ENCODE results near the gene CCDC81. TPM values are rescaled to one million over a fixed set of nuclear protein-coding genes. Genes with fewer than 3 reads are reported as not detected.

CCDC81 gene
- total and polyA plus RNA-seq, 2 of the 13 experiments (the other 11 are each of a cell fraction or from before 2014, with no cell fraction given), result 0.15 to 0.22 TPM

DNA sequence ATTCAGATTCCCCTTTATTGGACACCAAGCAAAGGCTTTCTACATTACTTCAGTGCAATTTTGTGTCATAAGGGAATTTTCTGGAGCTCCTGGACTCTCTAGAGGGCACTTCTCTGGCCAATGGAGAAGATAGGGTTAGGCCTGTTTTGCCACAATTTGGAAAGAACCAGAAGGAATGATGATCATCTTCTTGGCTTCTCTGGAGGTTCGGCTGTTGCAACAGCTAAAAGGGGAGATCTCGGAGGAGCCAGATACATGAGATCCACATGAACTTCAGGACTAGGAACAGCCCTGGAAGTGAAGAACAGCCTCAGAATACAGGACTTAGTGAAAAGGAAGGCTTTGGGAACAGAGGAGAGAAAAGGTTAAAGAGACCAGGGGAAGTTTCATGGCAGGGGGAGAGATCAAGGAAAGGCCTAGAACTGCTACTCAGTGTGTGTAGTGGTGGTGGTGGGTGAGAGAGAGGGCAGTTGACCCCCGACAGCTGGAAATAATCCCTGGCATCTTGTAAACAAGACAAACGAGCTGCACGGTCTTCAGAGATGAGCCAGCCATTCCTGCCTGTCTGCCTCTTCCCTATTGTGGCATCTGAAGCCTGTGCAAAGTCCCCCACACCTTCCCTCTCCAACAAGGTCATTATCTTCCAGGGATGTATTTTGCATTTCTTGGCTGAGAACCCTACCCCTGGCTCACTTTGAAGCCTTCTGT is 83.8 kb downstream of the CCDC81 start:
- Histone ChIP-seq H4K20me1 (ENCODE audit: insufficient read depth, low read length) (no peaks in the 10 kb centered on the region), H3K79me2 (ENCODE audit: insufficient read depth, low read length) (no peaks in the 10 kb centered on the region), H3K27ac (ENCODE audit: extremely low read length, insufficient read depth, low read length) (no peak overlapping the region), H3K4me1 (ENCODE audit: insufficient read depth, low read length) (no peaks in the 10 kb centered on the region), H3K4me2 (ENCODE audit: low read depth, low read length) (no peak overlapping the region), H3K4me3 (replicated peaks in 1 of 3; ENCODE audit: insufficient read depth in 1 of 3, low read depth in 2 of 3, low read length in 3 of 3) (no peak overlapping the region), H3K36me3 (replicated peaks in 1 of 2; ENCODE audit: control insufficient read depth in 1 of 2, insufficient read depth in 2 of 2, low read length in 2 of 2) (no peaks in the 10 kb centered on the region), H3K27me3 (ENCODE audit: control insufficient read depth in 1 of 2, insufficient read depth in 2 of 2, low read length in 2 of 2) (no peaks in the 10 kb centered on the region), H3K9me3 (ENCODE audit: low read length) (no peaks in the 10 kb centered on the region), H3K9ac (ENCODE audit: insufficient read depth, low read depth, low read length) (no peak overlapping the region), H2AFZ (ENCODE audit: low read length) (no peak overlapping the region)
- 29% methylated on average over 5 of the region's 5 CpGs for WGBS (ENCODE audit: low lambda C conversion rate)
- ATAC-seq (no peak), DNase-seq (ENCODE audit: low spot score) (no peak), FAIRE-seq (no peak)
- CTCF ChIA-PET (ENCODE audit: low intra/inter-chr PET ratio, low total read pairs), result interaction anchor here (1.5 to 1.7 kb wide), 2 partner anchors 113 to 360 kb away, joined by 4 to 6 read pairs; no protein-coding TSS in a partner anchor
- POLR2A ChIA-PET, result no interaction called here
- BruUV-seq (replicated peaks), result no TSS peak
- TF ChIP-seq PPARG (CRISPR knock-in tag; conservative IDR thresholded peaks at IDR 0.05) (no peak), ZNF589 (CRISPR knock-in tag; conservative IDR thresholded peaks at IDR 0.05) (no peak), ZNF782 (CRISPR knock-in tag; IDR thresholded peaks at IDR 0.05; ENCODE audit: borderline replicate concordance) (no peak), GABPB1 (CRISPR knock-in tag; IDR thresholded peaks at IDR 0.05) (no peak), NFKB2 (CRISPR knock-in tag; IDR thresholded peaks at IDR 0.05; ENCODE audit: borderline replicate concordance) (no peak), TAF15 (IDR thresholded peaks at IDR 0.05; ENCODE audit: low read depth, low read length, poor library complexity, severe bottlenecking) (no peak)
- intact Hi-C loops (cut with micrococcal nuclease; ENCODE audit: unreplicated experiment) (loop anchor here (5.0 kb wide), 1 partner anchor 344 kb away; the partner anchor contains the start of gene PRSS23), in situ Hi-C loops (cut with HindIII; ENCODE audit: extremely low pct_ligation_motif_present, low pct_unique_long_range_greater_than_20kb) (loop anchor here (5.0 kb wide), 2 partner anchors 114 to 359 kb away; no protein-coding TSS in a partner anchor)

DNA sequence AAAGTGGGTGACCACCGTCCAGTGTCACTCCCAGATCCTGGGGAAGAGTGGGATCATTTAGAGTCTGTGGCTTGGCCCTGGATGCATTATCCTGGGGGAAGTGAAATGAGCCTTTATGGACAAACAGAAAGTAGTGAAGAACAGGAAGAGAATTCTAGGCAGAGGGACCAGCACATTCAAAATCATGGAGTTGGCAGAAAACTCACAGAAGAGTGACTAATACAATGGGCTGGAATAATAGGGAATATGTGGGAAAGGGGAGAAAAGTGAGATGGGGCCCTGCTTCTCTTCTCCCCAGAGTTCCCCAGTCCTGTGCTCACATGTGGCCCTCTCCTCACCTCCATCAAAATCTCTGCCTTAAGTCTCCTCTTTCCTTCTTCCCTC is 84.3 kb downstream of the CCDC81 start:
- H3K27ac ChIP-seq (ENCODE audit: extremely low read length, insufficient read depth, low read length), result no peak overlapping the region
- CTCF ChIA-PET (ENCODE audit: low intra/inter-chr PET ratio, low total read pairs), result interaction anchor here (1.4 to 1.7 kb wide), 3 partner anchors 112 to 359 kb away, joined by 3 to 6 read pairs (median 4); no protein-coding TSS in a partner anchor
- no TSS peak for BruUV-seq (replicated peaks)

More for the DNA sequence above, 84.3 kb downstream of the CCDC81 start:
- WGBS (ENCODE audit: low lambda C conversion rate), result 30% methylated on average over 1 of the region's 1 CpG
- no peak for TF ChIP-seq ISX (CRISPR knock-in tag; conservative IDR thresholded peaks at IDR 0.05)
- TF ChIP-seq, protein P1, sequence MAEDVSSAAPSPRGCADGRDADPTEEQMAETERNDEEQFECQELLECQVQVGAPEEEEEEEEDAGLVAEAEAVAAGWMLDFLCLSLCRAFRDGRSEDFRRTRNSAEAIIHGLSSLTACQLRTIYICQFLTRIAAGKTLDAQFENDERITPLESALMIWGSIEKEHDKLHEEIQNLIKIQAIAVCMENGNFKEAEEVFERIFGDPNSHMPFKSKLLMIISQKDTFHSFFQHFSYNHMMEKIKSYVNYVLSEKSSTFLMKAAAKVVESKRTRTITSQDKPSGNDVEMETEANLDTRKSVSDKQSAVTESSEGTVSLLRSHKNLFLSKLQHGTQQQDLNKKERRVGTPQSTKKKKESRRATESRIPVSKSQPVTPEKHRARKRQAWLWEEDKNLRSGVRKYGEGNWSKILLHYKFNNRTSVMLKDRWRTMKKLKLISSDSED (CRISPR knock-in tag; IDR thresholded peaks at IDR 0.05), result no peak
- TF ChIP-seq MAFK (conservative IDR thresholded peaks at IDR 0.05 in 1 of 2, IDR thresholded peaks at IDR 0.05 in 1 of 2; ENCODE audit: low read length in 2 of 2), result no peak
- intact Hi-C loops (cut with micrococcal nuclease; ENCODE audit: unreplicated experiment), result loop anchor here (5.0 kb wide), 1 partner anchor 343 kb away; the partner anchor contains the start of gene PRSS23
- H3K4me1 ChIP-seq (ENCODE audit: insufficient read depth, low read length), result no peaks in the 10 kb centered on the region
- H3K79me2 ChIP-seq (ENCODE audit: insufficient read depth, low read length), result no peaks in the 10 kb centered on the region
- no peak overlapping the region for H3K9ac ChIP-seq (ENCODE audit: insufficient read depth, low read depth, low read length)
- in situ Hi-C loops (cut with HindIII; ENCODE audit: extremely low pct_ligation_motif_present, low pct_unique_long_range_greater_than_20kb), result loop anchor here (5.0 kb wide), 2 partner anchors 113 to 358 kb away; no protein-coding TSS in a partner anchor
- H3K9me3 ChIP-seq (ENCODE audit: low read length), result no peaks in the 10 kb centered on the region
- no peak for DNase-seq (ENCODE audit: low spot score)
- H3K4me2 ChIP-seq (ENCODE audit: low read depth, low read length), result no peak overlapping the region
- POLR2A ChIA-PET, result no interaction called here
- FAIRE-seq, result no peak
- no peak overlapping the region for H3K4me3 ChIP-seq (replicated peaks in 1 of 3; ENCODE audit: insufficient read depth in 1 of 3, low read depth in 2 of 3, low read length in 3 of 3)
- H4K20me1 ChIP-seq (ENCODE audit: insufficient read depth, low read length), result no peaks in the 10 kb centered on the region
- no peaks in the 10 kb centered on the region for H3K27me3 ChIP-seq (ENCODE audit: control insufficient read depth in 1 of 2, insufficient read depth in 2 of 2, low read length in 2 of 2)
- ATAC-seq, result no peak
- no peaks in the 10 kb centered on the region for H3K36me3 ChIP-seq (replicated peaks in 1 of 2; ENCODE audit: control insufficient read depth in 1 of 2, insufficient read depth in 2 of 2, low read length in 2 of 2)
- no peak overlapping the region for H2AFZ ChIP-seq (ENCODE audit: low read length)
